ENCODE measurements around the gene OR2J2.

DNA sequence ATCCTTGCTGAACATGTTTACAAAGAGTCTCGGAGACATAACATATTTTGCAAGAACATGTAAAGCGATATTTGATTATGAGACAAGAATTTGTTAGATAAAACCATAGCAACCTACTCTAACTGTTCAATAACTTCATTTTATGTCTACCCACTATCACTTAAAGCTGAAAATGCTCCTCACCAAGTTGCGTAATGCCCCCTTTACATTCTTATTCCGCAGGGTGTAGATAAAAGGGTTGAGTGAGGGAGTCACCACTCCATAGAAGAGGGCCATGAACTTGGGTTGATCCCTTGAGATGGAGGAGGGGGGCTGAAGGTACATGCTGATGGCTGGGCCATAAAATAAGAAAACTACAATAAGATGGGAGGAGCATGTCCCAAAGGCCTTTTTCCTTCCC is 33.0 kb upstream of the OR2J2 start:
- TF ChIP-seq TAF1 (conservative IDR thresholded peaks at IDR 0.05) (no peak), JUND (IDR thresholded peaks at IDR 0.05) (no peak), EGR1 (IDR thresholded peaks at IDR 0.05; ENCODE audit: low read depth in 2 of 2) (no peak), RAD21 (IDR thresholded peaks at IDR 0.05) (no peak), NR2F2 (IDR thresholded peaks at IDR 0.05) (no peak), YY1 (IDR thresholded peaks at IDR 0.05) (no peak), GABPA (IDR thresholded peaks at IDR 0.05 in 1 of 2, conservative IDR thresholded peaks at IDR 0.05 in 1 of 2) (no peak), SP1 (IDR thresholded peaks at IDR 0.05) (no peak)
- TF ChIP-seq, protein P1, sequence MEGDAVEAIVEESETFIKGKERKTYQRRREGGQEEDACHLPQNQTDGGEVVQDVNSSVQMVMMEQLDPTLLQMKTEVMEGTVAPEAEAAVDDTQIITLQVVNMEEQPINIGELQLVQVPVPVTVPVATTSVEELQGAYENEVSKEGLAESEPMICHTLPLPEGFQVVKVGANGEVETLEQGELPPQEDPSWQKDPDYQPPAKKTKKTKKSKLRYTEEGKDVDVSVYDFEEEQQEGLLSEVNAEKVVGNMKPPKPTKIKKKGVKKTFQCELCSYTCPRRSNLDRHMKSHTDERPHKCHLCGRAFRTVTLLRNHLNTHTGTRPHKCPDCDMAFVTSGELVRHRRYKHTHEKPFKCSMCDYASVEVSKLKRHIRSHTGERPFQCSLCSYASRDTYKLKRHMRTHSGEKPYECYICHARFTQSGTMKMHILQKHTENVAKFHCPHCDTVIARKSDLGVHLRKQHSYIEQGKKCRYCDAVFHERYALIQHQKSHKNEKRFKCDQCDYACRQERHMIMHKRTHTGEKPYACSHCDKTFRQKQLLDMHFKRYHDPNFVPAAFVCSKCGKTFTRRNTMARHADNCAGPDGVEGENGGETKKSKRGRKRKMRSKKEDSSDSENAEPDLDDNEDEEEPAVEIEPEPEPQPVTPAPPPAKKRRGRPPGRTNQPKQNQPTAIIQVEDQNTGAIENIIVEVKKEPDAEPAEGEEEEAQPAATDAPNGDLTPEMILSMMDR (IDR thresholded peaks at IDR 0.05; ENCODE audit: low read depth, low read length, missing input control): no peak
- TF ChIP-seq, protein P2, sequence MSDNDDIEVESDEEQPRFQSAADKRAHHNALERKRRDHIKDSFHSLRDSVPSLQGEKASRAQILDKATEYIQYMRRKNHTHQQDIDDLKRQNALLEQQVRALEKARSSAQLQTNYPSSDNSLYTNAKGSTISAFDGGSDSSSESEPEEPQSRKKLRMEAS (IDR thresholded peaks at IDR 0.05): no peak
- TF ChIP-seq, protein P3, sequence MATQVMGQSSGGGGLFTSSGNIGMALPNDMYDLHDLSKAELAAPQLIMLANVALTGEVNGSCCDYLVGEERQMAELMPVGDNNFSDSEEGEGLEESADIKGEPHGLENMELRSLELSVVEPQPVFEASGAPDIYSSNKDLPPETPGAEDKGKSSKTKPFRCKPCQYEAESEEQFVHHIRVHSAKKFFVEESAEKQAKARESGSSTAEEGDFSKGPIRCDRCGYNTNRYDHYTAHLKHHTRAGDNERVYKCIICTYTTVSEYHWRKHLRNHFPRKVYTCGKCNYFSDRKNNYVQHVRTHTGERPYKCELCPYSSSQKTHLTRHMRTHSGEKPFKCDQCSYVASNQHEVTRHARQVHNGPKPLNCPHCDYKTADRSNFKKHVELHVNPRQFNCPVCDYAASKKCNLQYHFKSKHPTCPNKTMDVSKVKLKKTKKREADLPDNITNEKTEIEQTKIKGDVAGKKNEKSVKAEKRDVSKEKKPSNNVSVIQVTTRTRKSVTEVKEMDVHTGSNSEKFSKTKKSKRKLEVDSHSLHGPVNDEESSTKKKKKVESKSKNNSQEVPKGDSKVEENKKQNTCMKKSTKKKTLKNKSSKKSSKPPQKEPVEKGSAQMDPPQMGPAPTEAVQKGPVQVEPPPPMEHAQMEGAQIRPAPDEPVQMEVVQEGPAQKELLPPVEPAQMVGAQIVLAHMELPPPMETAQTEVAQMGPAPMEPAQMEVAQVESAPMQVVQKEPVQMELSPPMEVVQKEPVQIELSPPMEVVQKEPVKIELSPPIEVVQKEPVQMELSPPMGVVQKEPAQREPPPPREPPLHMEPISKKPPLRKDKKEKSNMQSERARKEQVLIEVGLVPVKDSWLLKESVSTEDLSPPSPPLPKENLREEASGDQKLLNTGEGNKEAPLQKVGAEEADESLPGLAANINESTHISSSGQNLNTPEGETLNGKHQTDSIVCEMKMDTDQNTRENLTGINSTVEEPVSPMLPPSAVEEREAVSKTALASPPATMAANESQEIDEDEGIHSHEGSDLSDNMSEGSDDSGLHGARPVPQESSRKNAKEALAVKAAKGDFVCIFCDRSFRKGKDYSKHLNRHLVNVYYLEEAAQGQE (IDR thresholded peaks at IDR 0.05): no peak
- TF ChIP-seq, protein P4, sequence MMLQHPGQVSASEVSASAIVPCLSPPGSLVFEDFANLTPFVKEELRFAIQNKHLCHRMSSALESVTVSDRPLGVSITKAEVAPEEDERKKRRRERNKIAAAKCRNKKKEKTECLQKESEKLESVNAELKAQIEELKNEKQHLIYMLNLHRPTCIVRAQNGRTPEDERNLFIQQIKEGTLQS (IDR thresholded peaks at IDR 0.05): no peak
- TF ChIP-seq, protein P5, sequence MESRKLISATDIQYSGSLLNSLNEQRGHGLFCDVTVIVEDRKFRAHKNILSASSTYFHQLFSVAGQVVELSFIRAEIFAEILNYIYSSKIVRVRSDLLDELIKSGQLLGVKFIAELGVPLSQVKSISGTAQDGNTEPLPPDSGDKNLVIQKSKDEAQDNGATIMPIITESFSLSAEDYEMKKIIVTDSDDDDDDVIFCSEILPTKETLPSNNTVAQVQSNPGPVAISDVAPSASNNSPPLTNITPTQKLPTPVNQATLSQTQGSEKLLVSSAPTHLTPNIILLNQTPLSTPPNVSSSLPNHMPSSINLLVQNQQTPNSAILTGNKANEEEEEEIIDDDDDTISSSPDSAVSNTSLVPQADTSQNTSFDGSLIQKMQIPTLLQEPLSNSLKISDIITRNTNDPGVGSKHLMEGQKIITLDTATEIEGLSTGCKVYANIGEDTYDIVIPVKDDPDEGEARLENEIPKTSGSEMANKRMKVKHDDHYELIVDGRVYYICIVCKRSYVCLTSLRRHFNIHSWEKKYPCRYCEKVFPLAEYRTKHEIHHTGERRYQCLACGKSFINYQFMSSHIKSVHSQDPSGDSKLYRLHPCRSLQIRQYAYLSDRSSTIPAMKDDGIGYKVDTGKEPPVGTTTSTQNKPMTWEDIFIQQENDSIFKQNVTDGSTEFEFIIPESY (IDR thresholded peaks at IDR 0.05): no peak

Data from liver (tissue), 3 donors.